ENCODE results near the gene VMAC. TPM values are rescaled to one million over a fixed set of nuclear protein-coding genes. Genes with fewer than 3 reads are reported as not detected.
"Not testable (repeated sequence)": the region's sequence is repeated elsewhere in the genome, so short reads cannot be mapped to it uniquely, and the experiment has no call there.

VMAC gene
- total RNA-seq (ENCODE audit: low replicate concordance), result 4.6 and 6.8 TPM in 2 replicates

DNA sequence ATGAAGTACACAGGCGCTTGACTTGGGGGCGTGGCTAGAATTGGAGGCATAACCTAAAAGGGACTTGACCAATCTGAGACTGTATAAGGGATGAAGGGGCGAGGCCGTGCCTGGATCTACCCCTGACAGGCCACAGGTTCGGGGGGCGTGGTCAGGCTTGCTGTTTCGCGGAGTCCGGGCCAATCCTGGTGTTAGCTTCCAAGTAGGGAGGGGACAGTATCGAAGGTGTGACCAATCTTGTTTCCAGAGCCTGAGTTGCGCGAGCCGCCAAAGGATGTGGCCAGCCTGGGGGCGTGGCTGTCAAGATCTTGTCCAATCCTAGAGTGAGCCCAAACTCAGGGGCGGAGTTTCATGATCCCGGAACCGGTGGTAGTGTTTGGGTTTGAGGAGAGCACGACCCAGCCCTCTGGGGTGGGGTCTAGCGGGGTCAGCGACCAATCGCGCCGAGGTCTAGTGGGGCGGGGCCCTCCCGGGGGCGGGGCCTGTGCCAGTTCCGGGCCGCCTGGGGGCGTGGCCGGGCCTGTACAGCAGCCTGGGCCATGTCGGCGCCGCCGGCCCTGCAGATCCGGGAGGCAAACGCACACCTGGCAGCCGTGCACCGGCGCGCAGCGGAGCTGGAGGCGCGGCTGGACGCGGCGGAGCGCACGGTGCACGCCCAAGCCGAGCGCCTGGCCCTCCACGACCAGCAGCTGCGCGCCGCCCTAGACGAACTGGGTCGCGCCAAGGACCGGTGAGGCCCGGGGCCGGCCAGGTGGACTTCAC is at the start of gene VMAC:
Gene VMAC, plus strand, starts transcription at position 521 of the 762 bp plus-strand sequence. Its CDS starts 19 bp downstream, at position 540.
- Histone ChIP-seq H3F3A (ENCODE audit: low read depth) (peaks cover 12% of the 10 kb centered on the region), H3K27me3 (no peaks in the 10 kb centered on the region), H3K79me2 (ENCODE audit: low read depth) (peaks cover 40% of the 10 kb centered on the region), H2AFZ (replicated peaks) (peak within 1 kb of the TSS; percentile 84), H3K27ac (peak within 1 kb of the TSS; percentile 55), H3K9ac (peak within 1 kb of the TSS; percentile 96), H3K4me1 (peaks cover 5% of the 10 kb centered on the region), H3K9me3 (ENCODE audit: low read depth) (no peaks in the 10 kb centered on the region), H3K4me3 (peak within 1 kb of the TSS; percentile 86), H3K36me3 (no peaks in the 10 kb centered on the region), H4K20me1 (ENCODE audit: low read depth) (peaks cover 22% of the 10 kb centered on the region), H3K4me2 (peak within 1 kb of the TSS; percentile 92)
- H3K4me3 Mint-ChIP-seq, result peak within 1 kb of the TSS; percentile 99
- no peaks in the 10 kb centered on the region for H3K9me3 Mint-ChIP-seq
- H3K4me1 Mint-ChIP-seq, result peaks cover 18% of the 10 kb centered on the region
- H3K27ac Mint-ChIP-seq, result peak within 1 kb of the TSS; percentile 97
- peaks cover 9% of the 10 kb centered on the region for H3K36me3 Mint-ChIP-seq
- DNase-seq (ENCODE audit: low spot score), result peak; percentile 100
- peaks cover 2% of the 10 kb centered on the region for H3K27me3 Mint-ChIP-seq (ENCODE audit: insufficient read depth, low read depth)
- TF ChIP-seq, protein P1, sequence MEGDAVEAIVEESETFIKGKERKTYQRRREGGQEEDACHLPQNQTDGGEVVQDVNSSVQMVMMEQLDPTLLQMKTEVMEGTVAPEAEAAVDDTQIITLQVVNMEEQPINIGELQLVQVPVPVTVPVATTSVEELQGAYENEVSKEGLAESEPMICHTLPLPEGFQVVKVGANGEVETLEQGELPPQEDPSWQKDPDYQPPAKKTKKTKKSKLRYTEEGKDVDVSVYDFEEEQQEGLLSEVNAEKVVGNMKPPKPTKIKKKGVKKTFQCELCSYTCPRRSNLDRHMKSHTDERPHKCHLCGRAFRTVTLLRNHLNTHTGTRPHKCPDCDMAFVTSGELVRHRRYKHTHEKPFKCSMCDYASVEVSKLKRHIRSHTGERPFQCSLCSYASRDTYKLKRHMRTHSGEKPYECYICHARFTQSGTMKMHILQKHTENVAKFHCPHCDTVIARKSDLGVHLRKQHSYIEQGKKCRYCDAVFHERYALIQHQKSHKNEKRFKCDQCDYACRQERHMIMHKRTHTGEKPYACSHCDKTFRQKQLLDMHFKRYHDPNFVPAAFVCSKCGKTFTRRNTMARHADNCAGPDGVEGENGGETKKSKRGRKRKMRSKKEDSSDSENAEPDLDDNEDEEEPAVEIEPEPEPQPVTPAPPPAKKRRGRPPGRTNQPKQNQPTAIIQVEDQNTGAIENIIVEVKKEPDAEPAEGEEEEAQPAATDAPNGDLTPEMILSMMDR (IDR thresholded peaks at IDR 0.05), result no peak
- TF ChIP-seq EZH2phosphoT487 (IDR thresholded peaks at IDR 0.05), result no peak
- TF ChIP-seq EZH2 (IDR thresholded peaks at IDR 0.05), result no peak

- not testable (repeated sequence) for H3K79me2 ChIP-seq (ENCODE audit: low read depth); H3K27ac ChIP-seq; H3K27me3 ChIP-seq; H2AFZ ChIP-seq (replicated peaks); H3K36me3 Mint-ChIP-seq; H3K36me3 ChIP-seq; H3K4me1 Mint-ChIP-seq; H3K27ac Mint-ChIP-seq; H3K4me3 Mint-ChIP-seq; H3K9me3 ChIP-seq (ENCODE audit: low read depth); H3F3A ChIP-seq (ENCODE audit: low read depth); H3K9ac ChIP-seq; H3K9me3 Mint-ChIP-seq; H4K20me1 ChIP-seq (ENCODE audit: low read depth); H3K27me3 Mint-ChIP-seq (ENCODE audit: insufficient read depth, low read depth); H3K4me3 ChIP-seq
- peak; percentile 68 for DNase-seq (ENCODE audit: low spot score)
- Histone ChIP-seq H3K4me1 (peaks cover 29% of the 10 kb centered on the region), H3K4me2 (peak overlapping the region; percentile 45)
Measured at GRCh38 chr19:5855151-5855550, 49.5 kb upstream of the VMAC start.

DNA sequence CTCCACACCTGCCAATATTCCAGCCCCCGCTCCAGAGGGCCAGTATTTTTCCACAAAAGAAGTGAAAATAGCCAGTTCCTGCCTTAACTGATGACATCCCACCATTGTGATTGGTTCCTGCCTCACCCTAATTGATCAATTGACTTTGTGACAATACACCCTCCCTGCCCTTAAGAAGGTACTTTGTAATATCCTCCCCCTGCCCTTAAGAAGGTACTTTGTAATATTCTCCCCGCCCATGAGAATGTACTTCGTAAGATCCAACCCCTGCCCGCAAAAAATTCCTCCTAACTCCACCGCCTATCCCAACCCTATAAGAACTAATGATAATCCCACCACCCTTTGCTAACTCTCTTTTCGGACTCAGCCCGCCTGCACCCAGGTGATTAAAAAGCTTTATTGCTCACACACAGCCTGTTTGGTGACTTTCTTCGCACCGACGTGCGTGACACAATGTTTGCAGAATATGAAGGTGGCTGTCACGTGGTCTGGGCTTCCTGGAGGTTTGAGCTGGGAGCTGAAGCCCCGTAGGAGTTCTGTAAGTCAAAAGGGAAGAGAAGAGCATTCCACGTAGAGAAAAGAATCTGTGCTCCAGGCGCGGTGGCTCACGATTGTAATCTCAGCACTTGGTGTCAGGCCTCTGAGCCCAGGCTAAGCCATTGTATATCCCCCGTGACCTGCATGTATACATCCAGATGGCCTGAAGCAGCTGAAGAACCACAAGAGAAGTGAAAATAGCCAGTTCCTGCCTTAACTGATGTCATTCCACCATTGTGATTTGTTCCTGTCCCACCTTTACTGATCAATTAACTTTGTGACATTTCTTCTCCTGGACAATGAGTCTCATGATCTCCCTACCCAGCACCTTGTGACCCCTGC is 47.2 kb upstream of the VMAC start:
- no peak overlapping the region for H3K9ac ChIP-seq
- no peaks in the 10 kb centered on the region for H3K27me3 ChIP-seq
- no peaks in the 10 kb centered on the region for H4K20me1 ChIP-seq (ENCODE audit: low read depth)
- Mint-ChIP-seq H3K4me3 (no peak overlapping the region), H3K27ac (no peak overlapping the region), H3K9me3 (no peaks in the 10 kb centered on the region), H3K36me3 (no peaks in the 10 kb centered on the region), H3K27me3 (ENCODE audit: insufficient read depth, low read depth) (peaks cover 3% of the 10 kb centered on the region), H3K4me1 (no peaks in the 10 kb centered on the region)
- TF ChIP-seq, protein P1 (IDR thresholded peaks at IDR 0.05), result no peak
- H3K4me1 ChIP-seq, result peaks cover 29% of the 10 kb centered on the region
- H3K9me3 ChIP-seq (ENCODE audit: low read depth), result no peaks in the 10 kb centered on the region
- no peak for DNase-seq (ENCODE audit: low spot score)
- H3F3A ChIP-seq (ENCODE audit: low read depth), result no peaks in the 10 kb centered on the region
- no peak overlapping the region for H2AFZ ChIP-seq (replicated peaks)
- no peak overlapping the region for H3K4me2 ChIP-seq
- no peak overlapping the region for H3K27ac ChIP-seq
- H3K79me2 ChIP-seq (ENCODE audit: low read depth), result no peaks in the 10 kb centered on the region
- H3K36me3 ChIP-seq, result no peaks in the 10 kb centered on the region
- H3K4me3 ChIP-seq, result no peak overlapping the region

Measured in neural progenitor cell (in vitro differentiated cells).